AG10803 (cell line): ENCODE measurements around the gene GALNT9.
"Not testable (repeated sequence)": the region's sequence is repeated elsewhere in the genome, so short reads cannot be mapped to it uniquely, and the experiment has no call there.

Experiments
- DNase-seq: peaks from one replicate; pipeline ENCODE4 v3.0.0; 2010; ENCODE audit warnings: low read depth
- H3K4me3 ChIP-seq: 2 replicates; pipeline ENCODE4 v1.5.1; 2011; ENCODE audit warnings: mild to moderate bottlenecking, low read length, control low read depth
- TF ChIP-seq, protein P1 (sequence below): conservative IDR thresholded peaks from 2 replicates; pipeline ENCODE4 v1.5.1; 2011; ENCODE audit warnings: mild to moderate bottlenecking, low read length, control low read depth, inconsistent platforms

Gene GALNT9

DNA sequence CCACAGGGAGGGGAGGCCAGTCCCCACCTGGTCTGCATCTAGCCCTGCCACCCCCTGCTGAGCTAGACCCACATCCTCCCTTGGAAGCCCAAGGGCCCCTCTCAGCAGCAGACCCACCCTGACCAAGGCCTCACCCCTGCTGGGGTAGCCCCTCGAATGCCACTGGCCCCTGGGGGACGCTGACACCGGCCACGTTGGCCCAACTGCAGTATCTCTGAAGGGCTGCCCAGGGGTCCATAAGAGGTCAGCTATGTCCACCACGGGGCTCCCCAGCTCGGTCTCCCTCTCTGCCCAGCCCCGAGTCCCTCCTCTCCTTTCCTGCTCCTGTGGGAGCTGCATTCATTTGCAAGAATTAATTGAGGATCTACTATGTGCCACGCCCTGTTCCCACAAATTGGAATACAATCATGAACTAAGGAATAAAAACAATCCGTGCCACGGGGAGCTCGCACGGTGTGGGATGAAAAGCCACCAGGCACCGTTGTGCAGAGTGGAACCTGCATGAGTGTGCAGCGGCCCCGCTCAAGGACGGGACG is 71.4 kb downstream of the GALNT9 start:
- no peak overlapping the region for H3K4me3 ChIP-seq
- TF ChIP-seq, protein P1, sequence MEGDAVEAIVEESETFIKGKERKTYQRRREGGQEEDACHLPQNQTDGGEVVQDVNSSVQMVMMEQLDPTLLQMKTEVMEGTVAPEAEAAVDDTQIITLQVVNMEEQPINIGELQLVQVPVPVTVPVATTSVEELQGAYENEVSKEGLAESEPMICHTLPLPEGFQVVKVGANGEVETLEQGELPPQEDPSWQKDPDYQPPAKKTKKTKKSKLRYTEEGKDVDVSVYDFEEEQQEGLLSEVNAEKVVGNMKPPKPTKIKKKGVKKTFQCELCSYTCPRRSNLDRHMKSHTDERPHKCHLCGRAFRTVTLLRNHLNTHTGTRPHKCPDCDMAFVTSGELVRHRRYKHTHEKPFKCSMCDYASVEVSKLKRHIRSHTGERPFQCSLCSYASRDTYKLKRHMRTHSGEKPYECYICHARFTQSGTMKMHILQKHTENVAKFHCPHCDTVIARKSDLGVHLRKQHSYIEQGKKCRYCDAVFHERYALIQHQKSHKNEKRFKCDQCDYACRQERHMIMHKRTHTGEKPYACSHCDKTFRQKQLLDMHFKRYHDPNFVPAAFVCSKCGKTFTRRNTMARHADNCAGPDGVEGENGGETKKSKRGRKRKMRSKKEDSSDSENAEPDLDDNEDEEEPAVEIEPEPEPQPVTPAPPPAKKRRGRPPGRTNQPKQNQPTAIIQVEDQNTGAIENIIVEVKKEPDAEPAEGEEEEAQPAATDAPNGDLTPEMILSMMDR: no peak
- no peak for DNase-seq

DNA sequence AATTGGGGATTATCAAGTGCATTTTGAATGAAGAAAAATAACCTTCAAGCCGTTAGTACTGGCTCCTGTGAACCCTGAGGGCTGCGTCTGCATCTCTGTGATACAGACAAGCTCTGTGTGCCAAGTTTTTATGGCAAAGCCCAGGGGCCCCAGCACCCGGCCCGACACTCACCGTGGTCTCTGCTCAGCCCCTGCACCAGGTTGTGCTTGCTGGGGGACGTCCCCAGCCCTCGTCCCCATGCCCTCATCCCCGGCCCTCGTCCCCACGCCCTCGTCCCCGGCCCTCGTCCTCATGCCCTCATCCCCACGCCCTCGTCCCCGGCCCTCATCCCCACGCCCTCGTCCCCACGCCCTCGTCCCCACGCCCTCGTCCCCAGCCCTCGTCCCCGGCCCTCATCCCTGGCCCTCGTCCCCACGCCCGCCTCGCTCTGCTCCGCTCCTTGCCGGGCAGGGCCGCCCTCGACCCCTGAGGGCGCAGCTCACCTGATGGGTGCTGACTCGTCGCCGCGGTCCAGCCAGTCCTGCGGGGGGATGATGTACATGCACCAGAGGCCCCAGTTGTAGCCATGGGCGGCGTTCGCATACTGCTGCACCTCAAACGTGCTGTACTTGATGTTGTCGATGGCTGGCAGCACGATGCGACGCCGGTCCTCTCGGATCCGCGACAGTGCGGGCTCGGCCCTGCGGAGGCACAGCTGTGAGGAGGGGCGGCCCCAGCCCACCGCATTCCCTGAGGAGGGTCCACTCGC is 72.0 kb downstream of the GALNT9 start:
- no peak overlapping the region for H3K4me3 ChIP-seq
- no peak for DNase-seq
- TF ChIP-seq, protein P1: no peak

DNA sequence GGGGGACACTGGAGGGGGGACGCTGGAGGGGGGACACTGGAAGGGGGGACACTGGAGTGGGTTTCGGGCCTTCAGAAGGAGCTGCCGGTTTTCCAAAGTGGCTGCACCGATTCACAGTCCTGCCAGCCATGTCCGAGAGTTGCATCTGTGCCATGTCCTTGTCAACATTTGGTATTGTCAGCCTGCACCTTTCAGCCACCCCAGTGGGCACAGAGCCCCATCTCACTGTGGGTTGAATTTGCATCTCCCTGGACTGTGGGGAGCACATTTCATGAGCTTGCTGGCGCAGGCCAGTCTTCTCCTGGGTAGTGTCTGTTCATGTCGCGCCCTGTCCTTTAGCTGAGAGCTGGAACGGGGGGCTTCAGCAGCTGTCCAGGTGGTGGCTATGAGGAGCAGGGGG is 72.7 kb downstream of the GALNT9 start:
- TF ChIP-seq, protein P1: no peak
- DNase-seq: no peak
- H3K4me3 ChIP-seq: no peak overlapping the region

DNA sequence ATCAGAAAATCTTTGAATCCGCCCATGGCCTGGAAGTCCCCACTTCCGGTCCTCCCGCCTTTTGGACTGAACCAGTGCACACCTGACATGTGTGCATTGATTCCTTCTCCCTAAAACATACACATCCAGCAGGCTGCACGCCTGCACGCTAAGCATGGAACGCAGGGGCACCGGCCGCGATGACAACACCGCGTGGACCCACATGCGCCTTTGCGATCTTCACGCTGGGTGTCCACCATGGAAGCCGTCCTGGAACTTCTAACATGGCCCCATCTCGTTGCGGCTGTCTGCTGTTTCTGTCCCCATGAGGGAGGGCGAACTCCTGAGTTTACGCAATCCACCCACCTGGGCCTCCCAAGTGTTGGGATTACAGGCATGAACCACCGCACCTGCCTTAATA is 73.7 kb downstream of the GALNT9 start:
- no peak for DNase-seq
- TF ChIP-seq, protein P1: no peak
- no peak overlapping the region for H3K4me3 ChIP-seq

DNA sequence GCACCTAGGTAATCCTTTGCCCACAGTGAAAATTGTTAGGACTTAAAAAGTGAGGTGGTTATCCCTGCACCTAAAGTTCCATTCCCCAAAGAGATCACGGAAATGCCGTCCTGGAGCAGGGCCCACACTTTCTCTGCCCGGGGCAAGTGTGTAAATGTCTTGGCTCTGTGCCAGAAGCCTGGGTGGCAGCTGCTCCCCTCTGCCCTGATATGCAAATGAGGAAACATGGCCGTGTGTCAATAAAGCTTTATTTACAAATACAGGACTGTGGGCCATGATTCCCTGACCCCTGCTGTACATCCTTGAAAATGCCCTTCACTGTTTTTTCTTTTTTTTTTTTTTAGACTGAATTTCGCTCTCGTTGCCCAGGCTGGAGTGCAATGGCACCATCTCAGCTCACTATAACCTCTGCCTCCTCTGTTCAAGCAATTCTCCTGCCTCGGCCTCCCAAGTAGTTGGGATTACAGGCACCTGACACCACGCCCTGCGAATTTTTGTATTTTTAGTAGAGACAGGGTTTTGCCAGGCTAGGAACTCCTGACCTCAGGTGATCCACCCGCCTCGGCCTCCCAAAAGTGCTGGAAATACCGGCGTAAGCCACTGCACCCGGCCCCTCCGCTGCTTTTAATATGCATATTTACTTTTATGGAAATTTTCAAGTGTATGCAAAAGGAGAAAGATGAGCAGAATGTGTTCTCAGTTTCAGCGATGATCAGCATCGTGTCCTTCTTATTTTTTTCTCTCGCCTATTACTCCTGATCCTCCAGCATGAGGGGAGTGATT is 75.5 kb downstream of the GALNT9 start:
- no peak for DNase-seq
- H3K4me3 ChIP-seq: no peak overlapping the region
- TF ChIP-seq, protein P1: no peak

DNA sequence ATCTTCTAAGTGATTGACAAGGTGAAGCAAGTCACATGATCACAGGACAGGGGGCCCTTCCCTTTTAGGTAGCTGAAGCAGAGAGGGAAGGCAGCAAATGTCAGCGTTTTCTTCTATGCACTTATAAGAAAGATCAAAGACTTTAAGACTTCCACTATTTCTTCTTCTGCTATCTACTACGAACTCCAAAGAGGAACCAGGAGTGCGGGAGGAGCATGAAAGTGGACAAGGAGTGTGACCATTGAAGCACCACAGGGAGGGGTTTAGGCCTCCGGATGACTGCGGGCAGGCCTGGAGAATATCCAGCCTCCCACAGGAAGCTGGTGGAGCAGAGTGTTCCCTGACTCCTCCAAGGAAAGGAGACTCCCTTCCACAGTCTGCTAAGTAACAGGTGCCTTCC is 76.4 kb downstream of the GALNT9 start:
- not testable (repeated sequence) for DNase-seq, H3K4me3 ChIP-seq

DNA sequence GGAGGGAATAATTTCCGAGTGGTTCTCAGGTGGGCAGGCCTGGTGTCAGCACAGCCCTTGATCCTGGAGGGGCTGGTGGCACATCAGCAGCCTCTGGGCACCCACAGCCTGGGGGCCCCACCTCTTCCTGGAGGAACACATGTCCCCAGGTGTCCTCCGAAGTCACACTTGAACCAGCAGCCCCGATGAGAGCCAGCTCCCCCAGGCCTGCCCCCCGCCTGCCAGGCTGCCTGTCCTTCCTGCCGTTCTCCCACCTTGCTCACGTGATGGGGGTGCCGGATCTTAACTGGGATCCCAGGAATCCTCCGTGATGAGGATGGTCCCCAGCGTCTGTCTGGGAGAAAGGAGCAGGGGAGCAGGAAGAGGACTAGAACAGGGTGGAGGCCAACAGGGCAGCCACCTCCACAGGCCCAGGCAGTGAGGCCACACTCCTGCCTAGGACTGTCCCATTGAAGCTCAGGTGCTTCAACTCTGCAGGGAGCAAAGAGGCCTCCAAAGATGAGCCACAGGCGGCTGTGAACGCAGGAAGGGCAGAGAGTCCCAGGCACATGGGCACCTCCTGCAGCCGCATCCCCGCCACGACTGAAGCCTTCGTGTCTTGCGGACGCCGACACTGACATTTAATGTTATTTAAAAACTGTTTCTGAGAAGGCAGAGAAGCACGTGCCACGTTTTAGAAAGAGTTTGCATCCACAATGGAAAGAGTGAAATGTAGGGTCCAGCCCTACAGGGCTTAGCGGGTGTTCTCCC is 77.5 kb downstream of the GALNT9 start:
- TF ChIP-seq, protein P1: no peak
- H3K4me3 ChIP-seq: no peak overlapping the region
- no peak for DNase-seq
